ENCODE measurements around the gene ECT2L. TPM values are rescaled to one million over a fixed set of nuclear protein-coding genes. Genes with fewer than 3 reads are reported as not detected.

Gene ECT2L
- total and polyA plus RNA-seq, 2 of the 4 experiments (the other 2 are of a cell fraction) = not detected

DNA sequence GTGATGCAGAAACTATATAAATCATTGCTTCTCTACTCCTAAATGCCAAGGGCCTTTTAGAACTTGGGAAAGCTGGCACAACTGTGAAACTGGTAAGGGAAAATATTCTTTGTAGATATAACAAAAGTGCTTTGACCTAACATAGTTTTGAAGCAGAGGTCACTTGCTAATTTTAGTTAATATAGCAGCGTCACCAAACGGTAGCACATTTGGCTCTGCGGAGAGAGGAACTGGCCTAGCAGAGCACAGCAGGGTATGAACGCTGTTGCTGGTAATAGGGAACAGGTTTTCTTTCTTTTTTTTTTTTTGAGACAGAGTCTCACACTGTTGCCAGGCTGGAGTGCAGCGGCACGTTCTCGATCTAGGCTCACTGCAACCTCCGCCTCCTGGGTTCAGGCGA lies 67.4 kb downstream of the ECT2L start:
- Histone ChIP-seq H3K56ac (ENCODE audit: extremely low read depth, insufficient read depth, low read length) (no peak overlapping the region), H3K4me3 (ENCODE audit: insufficient read depth, low read depth, low read length) (no peak overlapping the region), H3K14ac (replicated peaks; ENCODE audit: low read depth, low read length) (no peak overlapping the region), H2BK5ac (ENCODE audit: low read depth, low read length, poor library complexity, severe bottlenecking) (no peak overlapping the region), H3K23ac (ENCODE audit: low read depth, low read length) (no peak overlapping the region), H2AK9ac (replicated peaks; ENCODE audit: low read depth, low read length, poor library complexity) (no peak overlapping the region), H3K79me1 (ENCODE audit: low read depth in 1 of 2, low read length in 2 of 2) (no peaks in the 10 kb centered on the region), H3K9me3 (ENCODE audit: control insufficient read depth, insufficient read depth, low read length) (no peaks in the 10 kb centered on the region), H4K91ac (ENCODE audit: insufficient read depth, low read depth, low read length) (no peak overlapping the region), H2BK20ac (ENCODE audit: low read depth, low read length) (no peak overlapping the region), H3K36me3 (ENCODE audit: control insufficient read depth, insufficient read depth, low read length) (no peaks in the 10 kb centered on the region), H3K4ac (ENCODE audit: low read depth, low read length) (no peak overlapping the region), H4K20me1 (ENCODE audit: insufficient read depth, low read length) (no peaks in the 10 kb centered on the region), H3K27ac (ENCODE audit: insufficient read depth, low read length) (no peak overlapping the region), H3K27me3 (ENCODE audit: control insufficient read depth, insufficient read depth, low read length) (no peaks in the 10 kb centered on the region; the same call in none of the 2 replicates), H3K18ac (ENCODE audit: low read depth, low read length) (no peak overlapping the region), H3K9ac (ENCODE audit: low read depth, low read length) (no peak overlapping the region), H4K8ac (ENCODE audit: low read depth in 2 of 2, low read length in 2 of 2) (no peak overlapping the region), H2AK5ac (ENCODE audit: low read depth, low read length) (no peak overlapping the region), H3K9me1 (ENCODE audit: insufficient read depth, low read length) (no peaks in the 10 kb centered on the region), H2BK15ac (ENCODE audit: low read depth, low read length) (no peak overlapping the region), H3K4me1 (ENCODE audit: control insufficient read depth, insufficient read depth, low read length) (no peaks in the 10 kb centered on the region), H2AFZ (replicated peaks; ENCODE audit: low read length, poor library complexity) (no peak overlapping the region), H4K5ac (ENCODE audit: low read depth, low read length) (no peak overlapping the region), H3K4me2 (ENCODE audit: low read depth, low read length) (no peak overlapping the region), H2BK120ac (ENCODE audit: low read depth, low read length) (no peak overlapping the region)
- no peak for TF ChIP-seq FOS (IDR thresholded peaks at IDR 0.05; ENCODE audit: low read depth, low read length)
- TF ChIP-seq RCOR1 (IDR thresholded peaks at IDR 0.05; ENCODE audit: insufficient replicate concordance, low read length) = no peak
- no peak for TF ChIP-seq NFE2L2 (IDR thresholded peaks at IDR 0.05; ENCODE audit: low read depth, low read length)
- no peak for TF ChIP-seq MAFK (IDR thresholded peaks at IDR 0.05; ENCODE audit: low read depth, low read length)
- TF ChIP-seq, protein P1, sequence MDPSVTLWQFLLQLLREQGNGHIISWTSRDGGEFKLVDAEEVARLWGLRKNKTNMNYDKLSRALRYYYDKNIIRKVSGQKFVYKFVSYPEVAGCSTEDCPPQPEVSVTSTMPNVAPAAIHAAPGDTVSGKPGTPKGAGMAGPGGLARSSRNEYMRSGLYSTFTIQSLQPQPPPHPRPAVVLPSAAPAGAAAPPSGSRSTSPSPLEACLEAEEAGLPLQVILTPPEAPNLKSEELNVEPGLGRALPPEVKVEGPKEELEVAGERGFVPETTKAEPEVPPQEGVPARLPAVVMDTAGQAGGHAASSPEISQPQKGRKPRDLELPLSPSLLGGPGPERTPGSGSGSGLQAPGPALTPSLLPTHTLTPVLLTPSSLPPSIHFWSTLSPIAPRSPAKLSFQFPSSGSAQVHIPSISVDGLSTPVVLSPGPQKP (IDR thresholded peaks at IDR 0.05; ENCODE audit: borderline replicate concordance, low read depth, low read length) = no peak
- TF ChIP-seq, protein P2, sequence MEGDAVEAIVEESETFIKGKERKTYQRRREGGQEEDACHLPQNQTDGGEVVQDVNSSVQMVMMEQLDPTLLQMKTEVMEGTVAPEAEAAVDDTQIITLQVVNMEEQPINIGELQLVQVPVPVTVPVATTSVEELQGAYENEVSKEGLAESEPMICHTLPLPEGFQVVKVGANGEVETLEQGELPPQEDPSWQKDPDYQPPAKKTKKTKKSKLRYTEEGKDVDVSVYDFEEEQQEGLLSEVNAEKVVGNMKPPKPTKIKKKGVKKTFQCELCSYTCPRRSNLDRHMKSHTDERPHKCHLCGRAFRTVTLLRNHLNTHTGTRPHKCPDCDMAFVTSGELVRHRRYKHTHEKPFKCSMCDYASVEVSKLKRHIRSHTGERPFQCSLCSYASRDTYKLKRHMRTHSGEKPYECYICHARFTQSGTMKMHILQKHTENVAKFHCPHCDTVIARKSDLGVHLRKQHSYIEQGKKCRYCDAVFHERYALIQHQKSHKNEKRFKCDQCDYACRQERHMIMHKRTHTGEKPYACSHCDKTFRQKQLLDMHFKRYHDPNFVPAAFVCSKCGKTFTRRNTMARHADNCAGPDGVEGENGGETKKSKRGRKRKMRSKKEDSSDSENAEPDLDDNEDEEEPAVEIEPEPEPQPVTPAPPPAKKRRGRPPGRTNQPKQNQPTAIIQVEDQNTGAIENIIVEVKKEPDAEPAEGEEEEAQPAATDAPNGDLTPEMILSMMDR (conservative IDR thresholded peaks at IDR 0.05; ENCODE audit: low read depth, low read length) = no peak
- no peak for TF ChIP-seq CHD1 (IDR thresholded peaks at IDR 0.05; ENCODE audit: low read depth, low read length)
- no peak for TF ChIP-seq SMC3 (IDR thresholded peaks at IDR 0.05; ENCODE audit: low read depth, low read length)
- no peak for TF ChIP-seq POLR2A (IDR thresholded peaks at IDR 0.05; ENCODE audit: low read depth, low read length)
- no peak for TF ChIP-seq CEBPB (IDR thresholded peaks at IDR 0.05; ENCODE audit: low read depth, low read length)
- TF ChIP-seq, protein P3, sequence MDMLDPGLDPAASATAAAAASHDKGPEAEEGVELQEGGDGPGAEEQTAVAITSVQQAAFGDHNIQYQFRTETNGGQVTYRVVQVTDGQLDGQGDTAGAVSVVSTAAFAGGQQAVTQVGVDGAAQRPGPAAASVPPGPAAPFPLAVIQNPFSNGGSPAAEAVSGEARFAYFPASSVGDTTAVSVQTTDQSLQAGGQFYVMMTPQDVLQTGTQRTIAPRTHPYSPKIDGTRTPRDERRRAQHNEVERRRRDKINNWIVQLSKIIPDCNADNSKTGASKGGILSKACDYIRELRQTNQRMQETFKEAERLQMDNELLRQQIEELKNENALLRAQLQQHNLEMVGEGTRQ (IDR thresholded peaks at IDR 0.05; ENCODE audit: low read depth, low read length) = no peak
- TF ChIP-seq RFX5 (IDR thresholded peaks at IDR 0.05; ENCODE audit: low read depth, low read length) = no peak
- TF ChIP-seq RAD21 (IDR thresholded peaks at IDR 0.05; ENCODE audit: low read length) = no peak
- no peak for TF ChIP-seq BHLHE40 (IDR thresholded peaks at IDR 0.05; ENCODE audit: low read depth, low read length)
- no peak for TF ChIP-seq MAZ (IDR thresholded peaks at IDR 0.05; ENCODE audit: borderline replicate concordance, low read depth, low read length)
- TF ChIP-seq MXI1 (IDR thresholded peaks at IDR 0.05; ENCODE audit: borderline replicate concordance, low read depth, low read length) = no peak
- WGBS, 2 experiments (ENCODE audit: extremely low coverage in 2 of 2, insufficient read length in 1 of 2) = 60% methylated on average over 1 of the region's 9 CpGs; no CpG with 5 or more reads in 1 of the 2 experiments
- CTCF ChIA-PET = no interaction called here
- intact Hi-C loops (cut with micrococcal nuclease) = no loop called here
- dilution Hi-C loops (cut with HindIII; ENCODE audit: low sequenced_read_pairs, unreplicated experiment) = no loop called here
- DNase-seq (no peak), ATAC-seq (ENCODE audit: low read depth) (no peak)
- POLR2A ChIA-PET (ENCODE audit: unreplicated experiment) = no interaction called here
- in situ Hi-C loops (cut with MboI; ENCODE audit: low sequenced_read_pairs) = no loop called here
- BruUV-seq (replicated peaks) = no TSS peak
